Bladder microvascular endothelial cell (primary cell): ENCODE results near the gene NR2E1. TPM values are rescaled to one million over a fixed set of nuclear protein-coding genes. Genes with fewer than 3 reads are reported as not detected.

Experiments
- total RNA-seq: library from RNA; depleted of rRNA; stranded (reverse); fragments of >200 nt; gene quantifications from 2 replicates; pipeline ENCODE4 v1.2.3, GENCODE V29; 2014

Gene NR2E1
- total RNA-seq: not detected in 2 replicates

GRCh38 chr6:108165714-108166663 lies at the start of gene NR2E1:
TSS of gene NR2E1 (plus strand) at chr6:108166022. CDS start at chr6:108166766, 744 bp downstream.

Other genes with a start within 250 kb of the NR2E1 start
- 12.5 and 29.0 TPM in 2 replicates for gene SEC63, start 207.8 kb upstream of the NR2E1 start, total RNA-seq
- 15.5 and 22.7 TPM in 2 replicates for gene OSTM1, start 91.3 kb upstream of the NR2E1 start, total RNA-seq
- gene SNX3, start 95.0 kb downstream of the NR2E1 start, total RNA-seq: 170 and 193 TPM in 2 replicates
- gene AFG1L, start 129.0 kb downstream of the NR2E1 start, total RNA-seq: 1.6 and 4.0 TPM in 2 replicates